Measurements from ENCODE around the gene TMEM50A. TPM values are rescaled to one million over a fixed set of nuclear protein-coding genes. Genes with fewer than 3 reads are reported as not detected.

TMEM50A gene
- total RNA-seq, 1 experiment from 2014 or later: 90.5 TPM

- intact Hi-C loops (cut with micrococcal nuclease): loop anchor here (5.0 to 10.0 kb wide), 2 partner anchors 92 to 96 kb away; partner anchors contain the start of genes MACO1 and RSRP1
- no peak for ATAC-seq
- ChIA-PET POLR2A (ENCODE audit: unreplicated experiment) (no interaction called here), CTCF (no interaction called here)
- peaks cover 19% of the 10 kb centered on the region for H3K4me1 ChIP-seq (ENCODE audit: insufficient read depth, low read length)
- TF ChIP-seq EZH2 (IDR thresholded peaks at IDR 0.05; ENCODE audit: low read length, unreplicated experiment) (no peak), EZH2phosphoT487 (IDR thresholded peaks at IDR 0.05; ENCODE audit: borderline replicate concordance, low read length) (no peak), CTCF (conservative IDR thresholded peaks at IDR 0.05; ENCODE audit: low read depth, low read length) (no peak)
- peak overlapping the region; percentile 95 for H2AFZ ChIP-seq (ENCODE audit: low read length)
- H3K9me2 ChIP-seq (replicated peaks; ENCODE audit: low read length): no peaks in the 10 kb centered on the region
- H3K36me3 ChIP-seq (ENCODE audit: low read depth, low read length): peaks cover 8% of the 10 kb centered on the region
- H3K27ac ChIP-seq (ENCODE audit: low read length): no peak overlapping the region
- H3K4me3 ChIP-seq (ENCODE audit: low read length): peak overlapping the region; percentile 100
- no TSS peak for BruUV-seq (replicated peaks)
- peak overlapping the region; percentile 90 for H3K4me2 ChIP-seq (ENCODE audit: low read length)
- peaks cover 17% of the 10 kb centered on the region; the same call in 1 of the 2 replicates for H4K20me1 ChIP-seq (ENCODE audit: low read length)
- H3F3A ChIP-seq (ENCODE audit: low read length, unreplicated experiment): no peaks in the 10 kb centered on the region
- H3K9me3 ChIP-seq (ENCODE audit: low read length): no peaks in the 10 kb centered on the region
- peaks cover 59% of the 10 kb centered on the region for H3K79me2 ChIP-seq (ENCODE audit: low read length)
- peak; percentile 8 for DNase-seq
- H3K9ac ChIP-seq (ENCODE audit: low read length): peak overlapping the region; percentile 92
- no peaks in the 10 kb centered on the region for H3K27me3 ChIP-seq (ENCODE audit: low read length)
These were observed 852 bp downstream of the TMEM50A start for GRCh38 chr1:25338986-25339385.

- DNase-seq: no peak
- no TSS peak for BruUV-seq (replicated peaks)
- Histone ChIP-seq H3K9me2 (replicated peaks; ENCODE audit: low read length) (no peaks in the 10 kb centered on the region), H3K9ac (ENCODE audit: low read length) (no peak overlapping the region), H3K27ac (ENCODE audit: low read length) (no peak overlapping the region), H3K27me3 (ENCODE audit: low read length) (no peaks in the 10 kb centered on the region), H3K4me2 (ENCODE audit: low read length) (no peak overlapping the region), H3K36me3 (ENCODE audit: low read depth, low read length) (peaks cover 8% of the 10 kb centered on the region), H3K4me3 (ENCODE audit: low read length) (no peak overlapping the region), H2AFZ (ENCODE audit: low read length) (no peak overlapping the region), H3K4me1 (ENCODE audit: insufficient read depth, low read length) (peaks cover 21% of the 10 kb centered on the region), H3F3A (ENCODE audit: low read length, unreplicated experiment) (no peaks in the 10 kb centered on the region), H4K20me1 (ENCODE audit: low read length) (peaks cover 23% of the 10 kb centered on the region; the same call in 1 of the 2 replicates), H3K79me2 (ENCODE audit: low read length) (peaks cover 64% of the 10 kb centered on the region), H3K9me3 (ENCODE audit: low read length) (no peaks in the 10 kb centered on the region)
- intact Hi-C loops (cut with micrococcal nuclease): no loop called here
- ATAC-seq: no peak
- TF ChIP-seq EZH2phosphoT487 (IDR thresholded peaks at IDR 0.05; ENCODE audit: borderline replicate concordance, low read length) (no peak), EZH2 (IDR thresholded peaks at IDR 0.05; ENCODE audit: low read length, unreplicated experiment) (no peak), CTCF (conservative IDR thresholded peaks at IDR 0.05; ENCODE audit: low read depth, low read length) (no peak)
- ChIA-PET POLR2A (ENCODE audit: unreplicated experiment) (no interaction called here), CTCF (no interaction called here)
These were observed 3.6 kb downstream of the TMEM50A start for GRCh38 chr1:25341746-25342145.

- no peak for TF ChIP-seq EZH2 (IDR thresholded peaks at IDR 0.05; ENCODE audit: low read length, unreplicated experiment)
- TF ChIP-seq CTCF (conservative IDR thresholded peaks at IDR 0.05; ENCODE audit: low read depth, low read length): no peak
- H3K27ac ChIP-seq (ENCODE audit: low read length): no peak overlapping the region
- ChIA-PET CTCF (no interaction called here), POLR2A (ENCODE audit: unreplicated experiment) (no interaction called here)
- H3K9ac ChIP-seq (ENCODE audit: low read length): no peak overlapping the region
- intact Hi-C loops (cut with micrococcal nuclease): no loop called here
- H3K4me1 ChIP-seq (ENCODE audit: insufficient read depth, low read length): peaks cover 21% of the 10 kb centered on the region
- no peaks in the 10 kb centered on the region for H3K27me3 ChIP-seq (ENCODE audit: low read length)
- H3K4me3 ChIP-seq (ENCODE audit: low read length): no peak overlapping the region
- no peaks in the 10 kb centered on the region for H3K9me2 ChIP-seq (replicated peaks; ENCODE audit: low read length)
- DNase-seq (no peak), ATAC-seq (no peak)
- H3K36me3 ChIP-seq (ENCODE audit: low read depth, low read length): peaks cover 8% of the 10 kb centered on the region
- no TSS peak for BruUV-seq (replicated peaks)
- no peak overlapping the region for H3K4me2 ChIP-seq (ENCODE audit: low read length)
- no peaks in the 10 kb centered on the region for H3F3A ChIP-seq (ENCODE audit: low read length, unreplicated experiment)
- peaks cover 61% of the 10 kb centered on the region for H3K79me2 ChIP-seq (ENCODE audit: low read length)
- no peak overlapping the region for H2AFZ ChIP-seq (ENCODE audit: low read length)
- peaks cover 23% of the 10 kb centered on the region; the same call in 1 of the 2 replicates for H4K20me1 ChIP-seq (ENCODE audit: low read length)
- no peaks in the 10 kb centered on the region for H3K9me3 ChIP-seq (ENCODE audit: low read length)
These were observed 4.7 kb downstream of the TMEM50A start for GRCh38 chr1:25342846-25343245.

Measured in PC-3 (cell line).